Chondrocyte (in vitro differentiated cells): Measurements from ENCODE around the gene MTHFS. TPM values are rescaled to one million over a fixed set of nuclear protein-coding genes. Genes with fewer than 3 reads are reported as not detected.

Source experiments
- DNase-seq: peaks from one replicate; pipeline ENCODE4 v3.0.0; 2021; ENCODE audit warnings: mixed read lengths, low spot score
- H3K27ac Mint-ChIP-seq: one replicate; pipeline ENCODE4 v1.8.0; 2021; ENCODE audit warnings: mild to moderate bottlenecking, moderate library complexity, mixed read lengths; ENCODE audit not compliant: unreplicated experiment
- H3K27me3 Mint-ChIP-seq: 2 replicates; pipeline ENCODE4 v1.8.0; 2021; ENCODE audit warnings: low read depth, mixed read lengths
- H3K36me3 Mint-ChIP-seq: 2 replicates; pipeline ENCODE4 v1.8.0; 2021; ENCODE audit warnings: low read depth, mixed read lengths
- H3K4me1 Mint-ChIP-seq: 2 replicates; pipeline ENCODE4 v1.8.0; 2021; ENCODE audit warnings: low read depth, mild to moderate bottlenecking, mixed read lengths
- H3K4me3 Mint-ChIP-seq: one replicate; pipeline ENCODE4 v1.8.0; 2021; ENCODE audit warnings: mild to moderate bottlenecking, moderate library complexity, mixed read lengths; ENCODE audit not compliant: unreplicated experiment
- H3K9me3 Mint-ChIP-seq: 2 replicates; pipeline ENCODE4 v1.8.0; 2021; ENCODE audit warnings: low read depth, mixed read lengths
- total RNA-seq: library from RNA; stranded (reverse); gene quantifications from 3 replicates; pipeline ENCODE4 v1.2.1, GENCODE V29; 2021
- TF ChIP-seq, protein P1 (sequence below): fragments of 200-600 bp; sonication (generic); IDR thresholded peaks from 2 replicates; pipeline ENCODE4 v1.5.0; 2021; ENCODE audit warnings: antibody characterized with exemption, mild to moderate bottlenecking, moderate library complexity

Gene MTHFS
- total RNA-seq, 1 donor from 2014 or later = 12.9 TPM

DNA sequence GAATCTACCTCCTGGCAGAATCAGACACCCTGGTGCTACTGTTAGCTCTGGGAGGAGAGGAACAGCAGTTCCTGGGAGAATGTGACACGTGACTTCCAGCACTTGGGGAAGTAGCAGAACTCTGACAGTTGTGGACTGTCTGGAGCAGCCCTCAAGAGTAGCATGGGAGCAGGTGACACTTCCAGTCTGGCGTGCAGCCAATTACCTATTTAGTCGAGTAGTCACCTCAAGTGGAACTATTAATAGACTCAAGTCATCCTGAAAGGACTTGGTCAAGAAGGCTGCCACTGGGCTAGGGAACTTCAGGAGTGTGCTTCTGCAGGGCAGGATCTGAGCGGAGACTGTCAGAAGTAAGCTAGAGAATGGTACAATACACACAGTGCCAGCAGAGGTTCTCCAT is 62.3 kb downstream of the MTHFS start:
- TF ChIP-seq, protein P1, sequence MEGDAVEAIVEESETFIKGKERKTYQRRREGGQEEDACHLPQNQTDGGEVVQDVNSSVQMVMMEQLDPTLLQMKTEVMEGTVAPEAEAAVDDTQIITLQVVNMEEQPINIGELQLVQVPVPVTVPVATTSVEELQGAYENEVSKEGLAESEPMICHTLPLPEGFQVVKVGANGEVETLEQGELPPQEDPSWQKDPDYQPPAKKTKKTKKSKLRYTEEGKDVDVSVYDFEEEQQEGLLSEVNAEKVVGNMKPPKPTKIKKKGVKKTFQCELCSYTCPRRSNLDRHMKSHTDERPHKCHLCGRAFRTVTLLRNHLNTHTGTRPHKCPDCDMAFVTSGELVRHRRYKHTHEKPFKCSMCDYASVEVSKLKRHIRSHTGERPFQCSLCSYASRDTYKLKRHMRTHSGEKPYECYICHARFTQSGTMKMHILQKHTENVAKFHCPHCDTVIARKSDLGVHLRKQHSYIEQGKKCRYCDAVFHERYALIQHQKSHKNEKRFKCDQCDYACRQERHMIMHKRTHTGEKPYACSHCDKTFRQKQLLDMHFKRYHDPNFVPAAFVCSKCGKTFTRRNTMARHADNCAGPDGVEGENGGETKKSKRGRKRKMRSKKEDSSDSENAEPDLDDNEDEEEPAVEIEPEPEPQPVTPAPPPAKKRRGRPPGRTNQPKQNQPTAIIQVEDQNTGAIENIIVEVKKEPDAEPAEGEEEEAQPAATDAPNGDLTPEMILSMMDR = no peak
- H3K36me3 Mint-ChIP-seq = peaks cover 14% of the 10 kb centered on the region
- H3K27me3 Mint-ChIP-seq = no peaks in the 10 kb centered on the region
- no peaks in the 10 kb centered on the region for H3K4me1 Mint-ChIP-seq
- no peak for DNase-seq
- H3K27ac Mint-ChIP-seq = no peak overlapping the region
- no peak overlapping the region for H3K4me3 Mint-ChIP-seq
- no peaks in the 10 kb centered on the region for H3K9me3 Mint-ChIP-seq

DNA sequence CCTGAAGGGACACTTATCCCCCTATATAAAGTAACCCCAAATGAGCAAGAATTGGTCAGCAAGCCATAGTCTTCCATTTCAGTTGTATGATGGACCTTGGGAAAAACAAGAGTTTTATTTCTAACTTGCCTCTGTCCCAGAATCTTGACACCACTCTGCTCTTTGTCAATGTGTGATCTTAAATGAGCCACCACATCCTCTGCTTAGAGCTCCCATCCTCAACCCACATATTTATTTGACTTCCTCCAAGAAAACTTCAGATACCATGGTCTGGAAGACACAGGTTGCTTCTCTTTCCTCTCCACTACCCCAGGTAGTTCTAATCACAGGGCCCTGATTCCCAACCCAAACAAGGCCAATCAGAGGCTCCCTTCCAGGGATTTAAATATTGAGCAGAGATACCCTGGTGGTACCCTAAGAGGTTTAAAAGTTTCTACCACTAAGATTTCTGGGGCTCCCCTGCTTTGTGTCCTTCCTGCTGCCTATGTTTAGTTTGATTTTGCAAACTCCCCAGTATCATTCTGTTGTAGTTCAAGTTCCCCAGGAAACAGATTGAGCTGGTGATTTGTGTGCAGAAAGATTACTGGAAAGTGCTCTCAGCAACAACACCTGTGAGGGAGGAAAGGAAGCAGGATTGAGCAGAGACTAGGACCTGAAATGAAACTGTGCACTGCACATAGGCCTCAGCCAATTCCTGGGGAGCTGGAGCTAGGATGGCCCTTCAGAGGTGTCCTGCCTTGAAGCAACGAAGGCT is 64.3 kb downstream of the MTHFS start:
- Mint-ChIP-seq H3K27ac (no peak overlapping the region), H3K4me3 (no peak overlapping the region), H3K9me3 (peaks cover 12% of the 10 kb centered on the region), H3K36me3 (peaks cover 18% of the 10 kb centered on the region), H3K27me3 (no peaks in the 10 kb centered on the region), H3K4me1 (no peaks in the 10 kb centered on the region)
- TF ChIP-seq, protein P1 = no peak
- DNase-seq = no peak

DNA sequence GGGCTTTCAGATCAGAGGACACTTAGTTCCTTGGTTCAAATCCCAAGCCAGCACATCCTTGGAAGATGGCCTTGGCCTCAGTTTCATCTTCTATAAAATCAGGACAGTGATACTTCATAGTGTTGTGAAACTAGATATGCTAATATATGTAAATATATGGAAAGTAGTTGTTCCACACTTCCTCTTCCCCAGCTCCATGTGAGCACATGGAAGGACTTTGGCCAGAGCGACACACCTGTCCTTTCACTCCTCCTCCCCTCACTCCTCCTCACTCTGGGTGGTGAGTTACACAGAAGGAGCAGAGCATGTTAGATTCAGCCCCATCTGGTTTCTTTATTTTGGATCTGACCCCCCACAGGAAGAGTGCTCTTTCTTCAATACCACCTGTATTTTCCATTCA is 65.2 kb downstream of the MTHFS start:
- Mint-ChIP-seq H3K36me3 (peaks cover 18% of the 10 kb centered on the region), H3K4me3 (no peak overlapping the region), H3K27ac (no peak overlapping the region), H3K4me1 (no peaks in the 10 kb centered on the region), H3K9me3 (peaks cover 12% of the 10 kb centered on the region), H3K27me3 (no peaks in the 10 kb centered on the region)
- TF ChIP-seq, protein P1 = no peak
- DNase-seq = no peak

DNA sequence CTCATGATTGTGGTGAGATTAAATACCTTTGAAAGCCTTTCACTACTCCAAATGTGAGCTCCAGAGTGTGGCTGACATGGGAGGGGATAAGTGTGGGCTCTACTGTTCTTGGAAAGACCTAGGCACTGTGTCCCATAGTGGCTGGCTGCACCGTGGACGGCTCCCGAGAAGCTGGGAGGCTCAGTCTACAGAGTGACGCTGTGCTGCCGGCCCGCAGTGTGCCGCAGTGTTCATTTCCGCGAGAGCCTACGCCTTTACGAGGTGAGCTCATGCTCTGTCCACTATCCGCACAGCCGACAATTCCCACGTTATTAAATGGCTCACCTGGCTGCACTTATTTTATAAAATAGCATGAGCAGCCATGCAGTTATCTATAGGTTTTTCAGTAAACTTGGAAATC is 66.9 kb downstream of the MTHFS start:
- Mint-ChIP-seq H3K9me3 (peaks cover 12% of the 10 kb centered on the region), H3K36me3 (peaks cover 17% of the 10 kb centered on the region), H3K4me1 (no peaks in the 10 kb centered on the region), H3K4me3 (no peak overlapping the region), H3K27me3 (no peaks in the 10 kb centered on the region), H3K27ac (no peak overlapping the region)
- TF ChIP-seq, protein P1 = no peak
- DNase-seq = no peak

DNA sequence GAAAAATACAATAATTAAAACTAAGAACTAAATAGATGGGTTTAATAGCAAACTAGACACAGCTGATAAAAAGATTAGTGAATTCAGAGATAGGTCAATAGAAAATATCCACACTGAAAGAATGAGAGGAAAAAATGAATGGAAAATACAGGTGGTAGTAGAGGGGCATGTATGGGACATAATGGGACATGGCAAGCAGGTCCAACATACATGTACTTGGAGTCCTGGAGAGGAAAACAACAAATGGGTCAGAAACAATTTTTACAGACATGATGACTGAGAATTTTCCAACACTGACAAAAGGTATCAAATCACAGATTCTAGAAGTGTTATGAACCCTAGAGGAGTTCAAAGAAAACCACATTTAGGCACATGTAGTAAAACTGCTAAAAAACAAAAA is 68.4 kb downstream of the MTHFS start:
- Mint-ChIP-seq H3K27me3 (no peaks in the 10 kb centered on the region), H3K27ac (no peak overlapping the region), H3K4me1 (no peaks in the 10 kb centered on the region), H3K36me3 (peaks cover 12% of the 10 kb centered on the region), H3K4me3 (no peak overlapping the region), H3K9me3 (peaks cover 12% of the 10 kb centered on the region)
- DNase-seq = no peak
- TF ChIP-seq, protein P1 = no peak
